ENCODE measurements around the gene STPG2. TPM values are rescaled to one million over a fixed set of nuclear protein-coding genes. Genes with fewer than 3 reads are reported as not detected.

Gene STPG2
- total RNA-seq, 2 donors from 2014 or later: not detected

DNA sequence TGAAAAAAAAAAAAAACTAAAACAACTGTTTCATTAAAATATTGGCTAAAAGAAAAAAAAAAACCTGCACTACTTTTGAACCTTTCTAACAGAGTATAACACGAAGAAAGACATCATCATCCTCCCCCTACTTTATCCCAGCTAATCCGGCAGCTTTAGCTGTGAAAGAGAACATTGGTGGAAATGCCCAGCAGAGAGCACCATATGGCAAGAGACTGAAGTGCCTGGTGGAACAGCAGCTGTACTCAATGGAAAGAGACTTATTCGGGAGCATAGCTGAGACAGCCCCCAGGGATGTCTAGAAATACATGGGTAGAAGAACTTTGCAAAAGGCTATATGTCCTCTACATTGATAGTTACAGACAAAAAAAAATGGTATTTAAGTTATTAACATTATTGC is 30.3 kb downstream of the STPG2 start:
- Histone ChIP-seq H3K4me1 (ENCODE audit: control insufficient read depth in 1 of 2, low read depth in 2 of 2) (no peaks in the 10 kb centered on the region), H3K27ac (no peak overlapping the region), H3K27me3 (replicated peaks; ENCODE audit: insufficient read depth) (no peaks in the 10 kb centered on the region), H3K36me3 (no peaks in the 10 kb centered on the region), H3K4me3 (no peak overlapping the region), H3K9me3 (no peaks in the 10 kb centered on the region)
- TF ChIP-seq, protein P1, sequence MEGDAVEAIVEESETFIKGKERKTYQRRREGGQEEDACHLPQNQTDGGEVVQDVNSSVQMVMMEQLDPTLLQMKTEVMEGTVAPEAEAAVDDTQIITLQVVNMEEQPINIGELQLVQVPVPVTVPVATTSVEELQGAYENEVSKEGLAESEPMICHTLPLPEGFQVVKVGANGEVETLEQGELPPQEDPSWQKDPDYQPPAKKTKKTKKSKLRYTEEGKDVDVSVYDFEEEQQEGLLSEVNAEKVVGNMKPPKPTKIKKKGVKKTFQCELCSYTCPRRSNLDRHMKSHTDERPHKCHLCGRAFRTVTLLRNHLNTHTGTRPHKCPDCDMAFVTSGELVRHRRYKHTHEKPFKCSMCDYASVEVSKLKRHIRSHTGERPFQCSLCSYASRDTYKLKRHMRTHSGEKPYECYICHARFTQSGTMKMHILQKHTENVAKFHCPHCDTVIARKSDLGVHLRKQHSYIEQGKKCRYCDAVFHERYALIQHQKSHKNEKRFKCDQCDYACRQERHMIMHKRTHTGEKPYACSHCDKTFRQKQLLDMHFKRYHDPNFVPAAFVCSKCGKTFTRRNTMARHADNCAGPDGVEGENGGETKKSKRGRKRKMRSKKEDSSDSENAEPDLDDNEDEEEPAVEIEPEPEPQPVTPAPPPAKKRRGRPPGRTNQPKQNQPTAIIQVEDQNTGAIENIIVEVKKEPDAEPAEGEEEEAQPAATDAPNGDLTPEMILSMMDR (IDR thresholded peaks at IDR 0.05): no peak
- DNase-seq (ENCODE audit: low spot score) (no peak), ATAC-seq (ENCODE audit: insufficient number of reproducible peaks, low FRiP score, low read depth) (no peak)

DNA sequence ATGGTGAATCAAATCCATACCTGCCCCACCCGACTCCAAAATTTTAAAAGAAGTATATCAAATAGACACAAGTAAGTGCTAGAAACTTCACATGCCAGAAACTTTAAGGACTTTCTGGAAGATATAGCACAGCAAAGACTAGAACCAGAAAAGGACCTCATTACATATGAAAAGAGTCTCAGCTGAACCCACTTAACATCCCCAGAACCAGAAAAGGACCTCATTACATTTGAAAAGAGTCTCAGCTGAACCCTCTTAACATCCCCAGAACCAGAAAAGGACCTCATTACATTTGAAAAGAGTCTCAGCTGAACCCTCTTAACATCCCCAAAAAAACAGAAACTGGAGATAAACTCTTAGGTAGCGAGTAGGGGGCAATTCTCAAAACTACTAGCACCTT is 32.3 kb downstream of the STPG2 start:
- TF ChIP-seq, protein P1 (IDR thresholded peaks at IDR 0.05): no peak
- H3K36me3 ChIP-seq: no peaks in the 10 kb centered on the region
- no peak for DNase-seq (ENCODE audit: low spot score)
- H3K4me3 ChIP-seq: no peak overlapping the region
- no peak for ATAC-seq (ENCODE audit: insufficient number of reproducible peaks, low FRiP score, low read depth)
- no peak overlapping the region for H3K27ac ChIP-seq
- no peaks in the 10 kb centered on the region for H3K27me3 ChIP-seq (replicated peaks; ENCODE audit: insufficient read depth)
- no peaks in the 10 kb centered on the region for H3K9me3 ChIP-seq
- peaks cover 4 to 10% of the 10 kb centered on the region in 2 donors for H3K4me1 ChIP-seq (ENCODE audit: control insufficient read depth in 1 of 2, low read depth in 2 of 2)

DNA sequence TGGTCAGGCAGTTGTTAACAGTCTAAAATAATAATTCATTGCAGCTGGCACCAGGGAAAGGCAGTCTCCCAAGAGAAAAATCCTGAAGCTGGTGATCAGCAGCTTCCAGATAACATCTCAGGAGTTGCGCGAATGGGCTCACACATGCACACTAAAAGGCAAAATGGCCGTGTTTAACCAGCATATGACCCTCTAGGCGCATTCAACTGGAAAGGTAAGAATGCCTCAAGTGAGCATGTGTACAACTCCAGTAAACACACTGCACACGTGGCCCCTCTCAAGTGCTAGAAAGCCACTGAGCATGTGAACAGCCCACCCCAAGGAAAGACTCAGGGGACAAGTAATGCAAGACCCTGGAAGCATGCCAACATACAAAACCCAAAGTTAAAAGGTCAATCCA is 33.1 kb downstream of the STPG2 start:
- H3K9me3 ChIP-seq: no peaks in the 10 kb centered on the region
- no peak for DNase-seq (ENCODE audit: low spot score)
- H3K36me3 ChIP-seq: no peaks in the 10 kb centered on the region
- H3K27ac ChIP-seq: no peak overlapping the region
- no peak for ATAC-seq (ENCODE audit: insufficient number of reproducible peaks, low FRiP score, low read depth)
- no peak overlapping the region for H3K4me3 ChIP-seq
- TF ChIP-seq, protein P1 (IDR thresholded peaks at IDR 0.05): no peak
- H3K4me1 ChIP-seq (ENCODE audit: control insufficient read depth in 1 of 2, low read depth in 2 of 2): peaks cover 4 to 10% of the 10 kb centered on the region in 2 donors
- no peaks in the 10 kb centered on the region for H3K27me3 ChIP-seq (replicated peaks; ENCODE audit: insufficient read depth)

DNA sequence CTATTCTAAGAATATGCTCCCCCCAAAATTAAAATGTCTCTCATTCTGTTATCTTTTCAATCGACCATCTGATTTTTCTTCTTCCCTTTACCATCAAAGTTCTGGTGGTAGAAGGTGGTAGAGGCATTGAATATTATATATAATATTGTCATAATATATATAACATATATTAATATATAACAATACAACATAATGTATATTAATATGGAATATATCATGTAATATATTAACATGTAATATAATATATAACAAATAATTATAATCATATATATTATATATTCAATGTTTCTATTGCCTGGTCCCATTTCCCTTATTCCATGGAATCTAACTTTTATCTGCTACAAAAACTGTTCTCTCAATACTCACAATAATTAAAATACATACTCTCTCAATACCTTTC is 40.6 kb downstream of the STPG2 start:
- peaks cover 4 to 10% of the 10 kb centered on the region in 2 donors for H3K4me1 ChIP-seq (ENCODE audit: control insufficient read depth in 1 of 2, low read depth in 2 of 2)
- TF ChIP-seq, protein P1 (IDR thresholded peaks at IDR 0.05): no peak
- ATAC-seq (ENCODE audit: insufficient number of reproducible peaks, low FRiP score, low read depth) (no peak), DNase-seq (ENCODE audit: low spot score) (no peak)
- no peaks in the 10 kb centered on the region for H3K9me3 ChIP-seq
- H3K27ac ChIP-seq: no peak overlapping the region
- no peaks in the 10 kb centered on the region for H3K27me3 ChIP-seq (replicated peaks; ENCODE audit: insufficient read depth)
- H3K4me3 ChIP-seq: no peak overlapping the region
- H3K36me3 ChIP-seq: no peaks in the 10 kb centered on the region

DNA sequence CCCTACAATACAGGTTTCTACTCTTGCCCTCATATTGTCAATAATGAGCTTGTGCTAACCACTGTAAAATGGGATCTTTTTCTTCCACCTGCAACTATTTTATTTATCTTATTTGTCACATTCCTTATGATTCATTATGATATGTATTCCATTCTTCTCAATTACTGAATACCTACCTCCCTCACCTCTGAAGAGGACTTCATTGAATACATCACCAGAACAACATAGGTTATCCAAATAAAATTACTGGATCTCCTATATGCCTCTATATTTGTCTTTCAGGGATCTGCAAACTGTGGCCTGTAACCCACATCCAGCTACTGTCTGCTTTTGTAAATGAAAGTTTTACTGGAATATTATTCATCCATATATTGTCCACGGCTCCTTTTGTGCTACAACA is 41.3 kb downstream of the STPG2 start:
- no peak overlapping the region for H3K27ac ChIP-seq
- H3K4me3 ChIP-seq: no peak overlapping the region
- peaks cover 2 to 3% of the 10 kb centered on the region in 2 donors for H3K4me1 ChIP-seq (ENCODE audit: control insufficient read depth in 1 of 2, low read depth in 2 of 2)
- H3K36me3 ChIP-seq: no peaks in the 10 kb centered on the region
- no peaks in the 10 kb centered on the region for H3K27me3 ChIP-seq (replicated peaks; ENCODE audit: insufficient read depth)
- no peak for DNase-seq (ENCODE audit: low spot score)
- no peaks in the 10 kb centered on the region for H3K9me3 ChIP-seq
- TF ChIP-seq, protein P1 (IDR thresholded peaks at IDR 0.05): no peak
- no peak for ATAC-seq (ENCODE audit: insufficient number of reproducible peaks, low FRiP score, low read depth)

Measured in thoracic aorta (tissue), 2 donors.